IPS DF 6.9 (cell line): ENCODE data around the gene MFF.

Source experiments
- DNase-seq: peaks from one replicate; pipeline ENCODE4 v3.0.0-alpha.2; 2013; ENCODE audit warnings: low read depth, low spot score
- H3K27ac ChIP-seq: one replicate; pipeline ENCODE4 v1.5.1; 2013; ENCODE audit warnings: low read length, control low read depth
- H3K27me3 ChIP-seq: 2 replicates; pipeline ENCODE4 v1.6.1; 2013; ENCODE audit warnings: mild to moderate bottlenecking, low read length; ENCODE audit not compliant: control insufficient read depth, insufficient read depth
- H3K36me3 ChIP-seq: 2 replicates; pipeline ENCODE4 v1.6.1; 2013; ENCODE audit warnings: low read length; ENCODE audit not compliant: control insufficient read depth, insufficient read depth
- H3K4me1 ChIP-seq: 2 replicates; pipeline ENCODE4 v1.6.1; 2013; ENCODE audit warnings: low read length; ENCODE audit not compliant: control insufficient read depth, insufficient read depth
- H3K4me3 ChIP-seq: 2 replicates; pipeline ENCODE4 v1.5.1; 2013; ENCODE audit warnings: mild to moderate bottlenecking, low read length
- H3K9me3 ChIP-seq: 2 replicates; pipeline ENCODE4 v1.6.1; 2013; ENCODE audit warnings: low read length, inconsistent platforms; ENCODE audit not compliant: control insufficient read depth, insufficient read depth
- WGBS: extraction: QIAGEN DNeasy Blood & Tissue Kit; methylation state at CpG from one replicate; pipeline ENCODE4 v1.1.7; 2013; ENCODE audit warnings: mixed read lengths, missing lambda C conversion rate; ENCODE audit not compliant: insufficient read length, insufficient coverage; 5-methylcytosine and 5-hydroxymethylcytosine counted together

Gene MFF

GRCh38 chr2:227324995-227325838 lies at the start of gene MFF:
Gene MFF (plus strand): TSS chr2:227325251. CDS start chr2:227330666, 5,415 bp downstream.
- no peaks in the 10 kb centered on the region for H3K9me3 ChIP-seq
- DNase-seq, result peak; percentile 76
- no peaks in the 10 kb centered on the region; the same call in 1 of the 2 replicates for H3K36me3 ChIP-seq
- whole genome bisulfite sequencing, result no CpG with 5 or more reads among the region's 67 CpGs
- no peak within 1 kb of the TSS for H3K27ac ChIP-seq
- peak within 1 kb of the TSS; percentile 65; the same call in 1 of the 2 replicates for H3K4me3 ChIP-seq
- no peaks in the 10 kb centered on the region for H3K4me1 ChIP-seq
- H3K27me3 ChIP-seq, result no peaks in the 10 kb centered on the region

GRCh38 chr2:227280895-227281294 lies 44.2 kb upstream of the MFF start:
- DNase-seq, result no peak
- no peaks in the 10 kb centered on the region for H3K36me3 ChIP-seq
- H3K4me1 ChIP-seq, result no peaks in the 10 kb centered on the region
- H3K27me3 ChIP-seq, result no peaks in the 10 kb centered on the region
- H3K9me3 ChIP-seq, result no peaks in the 10 kb centered on the region
- H3K27ac ChIP-seq, result no peak overlapping the region
- H3K4me3 ChIP-seq, result no peak overlapping the region

GRCh38 chr2:227285741-227286236 lies 39.3 kb upstream of the MFF start:
- H3K27me3 ChIP-seq, result no peaks in the 10 kb centered on the region
- H3K36me3 ChIP-seq, result no peaks in the 10 kb centered on the region
- no peaks in the 10 kb centered on the region for H3K9me3 ChIP-seq
- H3K27ac ChIP-seq, result no peak overlapping the region
- no peak overlapping the region for H3K4me3 ChIP-seq
- DNase-seq, result no peak
- H3K4me1 ChIP-seq, result no peaks in the 10 kb centered on the region
- no CpG with 5 or more reads among the region's 6 CpGs for WGBS

GRCh38 chr2:227287771-227288170 lies 37.3 kb upstream of the MFF start:
- H3K36me3 ChIP-seq, result no peaks in the 10 kb centered on the region
- WGBS, result no CpG with 5 or more reads among the region's 5 CpGs
- no peak overlapping the region for H3K27ac ChIP-seq
- H3K4me1 ChIP-seq, result no peaks in the 10 kb centered on the region
- no peaks in the 10 kb centered on the region for H3K27me3 ChIP-seq
- H3K4me3 ChIP-seq, result no peak overlapping the region
- H3K9me3 ChIP-seq, result no peaks in the 10 kb centered on the region
- DNase-seq, result no peak

GRCh38 chr2:227292314-227292713 lies 32.7 kb upstream of the MFF start:
- H3K4me1 ChIP-seq, result no peaks in the 10 kb centered on the region
- H3K4me3 ChIP-seq, result no peak overlapping the region
- no peaks in the 10 kb centered on the region for H3K27me3 ChIP-seq
- DNase-seq, result no peak
- H3K9me3 ChIP-seq, result no peaks in the 10 kb centered on the region
- H3K27ac ChIP-seq, result no peak overlapping the region
- no peaks in the 10 kb centered on the region for H3K36me3 ChIP-seq
- WGBS, result no CpG with 5 or more reads among the region's 3 CpGs

GRCh38 chr2:227293531-227293930 lies 31.5 kb upstream of the MFF start:
- no peaks in the 10 kb centered on the region for H3K36me3 ChIP-seq
- H3K4me3 ChIP-seq, result no peak overlapping the region
- no peak for DNase-seq
- H3K4me1 ChIP-seq, result no peaks in the 10 kb centered on the region
- H3K27ac ChIP-seq, result no peak overlapping the region
- no CpG with 5 or more reads among the region's 4 CpGs for WGBS
- H3K27me3 ChIP-seq, result no peaks in the 10 kb centered on the region
- no peaks in the 10 kb centered on the region for H3K9me3 ChIP-seq

- WGBS, result no CpG with 5 or more reads among the region's 4 CpGs
- H3K27ac ChIP-seq, result no peak overlapping the region
- H3K27me3 ChIP-seq, result no peaks in the 10 kb centered on the region
- H3K4me1 ChIP-seq, result no peaks in the 10 kb centered on the region
- H3K36me3 ChIP-seq, result no peaks in the 10 kb centered on the region
- H3K9me3 ChIP-seq, result no peaks in the 10 kb centered on the region
- DNase-seq, result no peak
- no peak overlapping the region for H3K4me3 ChIP-seq
Measured at GRCh38 chr2:227295806-227296205, 29.2 kb upstream of the MFF start.

GRCh38 chr2:227296671-227297405 lies 28.2 kb upstream of the MFF start:
- no CpG with 5 or more reads among the region's 3 CpGs for WGBS
- Histone ChIP-seq H3K4me3 (no peak overlapping the region), H3K27me3 (no peaks in the 10 kb centered on the region), H3K9me3 (no peaks in the 10 kb centered on the region), H3K36me3 (no peaks in the 10 kb centered on the region), H3K4me1 (no peaks in the 10 kb centered on the region), H3K27ac (no peak overlapping the region)
- DNase-seq, result no peak

GRCh38 chr2:227301523-227301922 lies 23.5 kb upstream of the MFF start:
- DNase-seq, result no peak
- no CpG with 5 or more reads among the region's 1 CpG for WGBS

GRCh38 chr2:227308784-227309183 lies 16.3 kb upstream of the MFF start:
- Histone ChIP-seq H3K4me3 (no peak overlapping the region), H3K36me3 (no peaks in the 10 kb centered on the region)

More at GRCh38 chr2:227301523-227301922, 23.5 kb upstream of the MFF start:
- Histone ChIP-seq H3K4me1 (no peaks in the 10 kb centered on the region), H3K9me3 (no peaks in the 10 kb centered on the region), H3K4me3 (no peak overlapping the region), H3K27me3 (no peaks in the 10 kb centered on the region), H3K27ac (no peak overlapping the region), H3K36me3 (no peaks in the 10 kb centered on the region)

More at GRCh38 chr2:227308784-227309183, 16.3 kb upstream of the MFF start:
- no peak overlapping the region for H3K27ac ChIP-seq
- DNase-seq, result no peak
- H3K4me1 ChIP-seq, result no peaks in the 10 kb centered on the region
- no peaks in the 10 kb centered on the region for H3K27me3 ChIP-seq
- no CpG with 5 or more reads among the region's 4 CpGs for WGBS
- no peaks in the 10 kb centered on the region for H3K9me3 ChIP-seq
